Osteoblast (primary cell): ENCODE measurements around the gene CADM4. TPM values are rescaled to one million over a fixed set of nuclear protein-coding genes. Genes with fewer than 3 reads are reported as not detected.
A peak's percentile ranks its signal among the peaks of the same experiment; 100 is the strongest.

Experiments used
- DNase-seq: peaks from one replicate; pipeline ENCODE4 v3.0.0; 2011; ENCODE audit warnings: low spot score, mixed read lengths; ENCODE audit not compliant: insufficient read length; ENCODE audit errors: missing footprints
- H2AFZ ChIP-seq: 2 replicates; pipeline ENCODE4 v1.6.0; 2011; ENCODE audit warnings: mild to moderate bottlenecking, low read length
- H3K27ac ChIP-seq: 2 replicates; pipeline ENCODE4 v1.5.1; 2011; ENCODE audit warnings: mild to moderate bottlenecking, low read depth, low read length, moderate library complexity
- H3K27me3 ChIP-seq: 2 replicates; pipeline ENCODE4 v1.6.0; 2012; ENCODE audit warnings: mild to moderate bottlenecking, control low read depth, inconsistent platforms, low read length, moderate library complexity; ENCODE audit not compliant: insufficient read depth
- H3K36me3 ChIP-seq: 2 replicates; pipeline ENCODE4 v1.5.1; 2011; ENCODE audit warnings: mild to moderate bottlenecking, low read length, control low read depth, moderate library complexity; ENCODE audit not compliant: insufficient read depth
- H3K4me1 ChIP-seq: 2 replicates; pipeline ENCODE4 v1.5.1; 2011; ENCODE audit warnings: mild to moderate bottlenecking, low read length, control low read depth, moderate library complexity; ENCODE audit not compliant: insufficient read depth
- H3K4me2 ChIP-seq: 2 replicates; pipeline ENCODE4 v1.6.0; 2011; ENCODE audit warnings: mild to moderate bottlenecking, low read length; ENCODE audit not compliant: insufficient read depth
- H3K4me3 ChIP-seq: fragments of 200-600 bp; sonication (generic); 3 replicates; pipeline ENCODE4 v1.5.1; 2012; ENCODE audit warnings: mild to moderate bottlenecking, low read length, inconsistent platforms; ENCODE audit not compliant: insufficient read depth
- H3K79me2 ChIP-seq: 2 replicates; pipeline ENCODE4 v1.6.0; 2012; ENCODE audit warnings: mild to moderate bottlenecking, low read length, control low read depth, inconsistent platforms; ENCODE audit not compliant: insufficient read depth
- H3K9me3 ChIP-seq: 2 replicates; pipeline ENCODE4 v1.5.1; 2011; ENCODE audit warnings: low read depth, low read length, control low read depth
- H4K20me1 ChIP-seq: 2 replicates; pipeline ENCODE4 v1.6.0; 2012; ENCODE audit warnings: mild to moderate bottlenecking, low read length, control low read depth; ENCODE audit not compliant: insufficient read depth
- total RNA-seq: library from RNA; depleted of rRNA; stranded (reverse); fragments of >200 nt; gene quantifications from 2 replicates; pipeline ENCODE4 v1.2.3, GENCODE V29; 2012
- TF ChIP-seq, protein P1 (sequence below): IDR thresholded peaks from 2 replicates; pipeline ENCODE4 v1.5.1; 2011; ENCODE audit warnings: mild to moderate bottlenecking, low read depth, low read length, moderate library complexity; ENCODE audit errors: extremely low read depth

The CADM4 gene
- total RNA-seq, 1 donor = 1.4 TPM

DNA sequence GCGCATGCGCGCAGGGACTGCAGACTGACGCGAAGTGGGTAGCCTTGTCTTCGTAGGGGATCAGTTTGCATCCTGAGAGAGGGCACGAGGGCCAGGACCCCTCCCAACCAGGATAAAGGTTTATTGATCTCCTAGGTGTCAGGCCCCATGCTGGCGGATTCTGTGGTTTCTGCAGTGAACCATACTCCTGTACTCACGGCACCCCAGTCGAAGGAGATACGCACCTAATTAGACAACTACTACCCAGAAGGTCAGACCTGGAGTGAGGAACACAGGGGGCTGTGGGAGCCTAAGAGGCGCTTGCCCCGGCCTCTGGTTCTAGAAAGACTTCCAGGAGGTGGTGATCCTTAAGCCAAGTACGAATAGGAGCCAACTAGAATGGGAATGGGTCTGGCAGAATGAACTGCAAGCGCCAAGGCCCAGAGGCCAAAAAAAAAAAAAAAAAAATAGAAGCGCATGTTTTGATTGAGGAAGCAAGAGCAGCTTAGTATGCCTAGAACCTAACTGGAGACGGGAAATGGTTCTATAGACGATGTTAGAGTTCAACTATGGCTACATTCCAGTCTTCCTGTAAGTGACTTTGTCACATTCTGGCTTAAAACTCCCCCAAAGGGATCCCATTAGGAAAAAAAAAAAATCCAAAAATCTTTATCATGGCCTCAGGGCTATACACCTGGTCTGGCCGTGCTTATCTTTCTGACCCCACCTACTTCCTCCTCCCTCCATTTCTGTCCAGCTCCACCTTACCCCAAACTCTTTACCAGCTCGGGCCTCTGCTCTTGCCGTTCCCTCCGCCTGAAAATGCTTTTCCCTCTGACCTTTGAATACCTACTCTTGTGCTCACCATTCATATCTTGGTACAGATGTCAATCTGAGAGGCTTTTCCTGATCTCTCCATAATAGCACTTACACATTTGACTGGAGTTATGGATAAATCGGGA, 19.3 kb downstream of the CADM4 start:
- H3K27ac ChIP-seq = peak overlapping the region; percentile 92

DNA sequence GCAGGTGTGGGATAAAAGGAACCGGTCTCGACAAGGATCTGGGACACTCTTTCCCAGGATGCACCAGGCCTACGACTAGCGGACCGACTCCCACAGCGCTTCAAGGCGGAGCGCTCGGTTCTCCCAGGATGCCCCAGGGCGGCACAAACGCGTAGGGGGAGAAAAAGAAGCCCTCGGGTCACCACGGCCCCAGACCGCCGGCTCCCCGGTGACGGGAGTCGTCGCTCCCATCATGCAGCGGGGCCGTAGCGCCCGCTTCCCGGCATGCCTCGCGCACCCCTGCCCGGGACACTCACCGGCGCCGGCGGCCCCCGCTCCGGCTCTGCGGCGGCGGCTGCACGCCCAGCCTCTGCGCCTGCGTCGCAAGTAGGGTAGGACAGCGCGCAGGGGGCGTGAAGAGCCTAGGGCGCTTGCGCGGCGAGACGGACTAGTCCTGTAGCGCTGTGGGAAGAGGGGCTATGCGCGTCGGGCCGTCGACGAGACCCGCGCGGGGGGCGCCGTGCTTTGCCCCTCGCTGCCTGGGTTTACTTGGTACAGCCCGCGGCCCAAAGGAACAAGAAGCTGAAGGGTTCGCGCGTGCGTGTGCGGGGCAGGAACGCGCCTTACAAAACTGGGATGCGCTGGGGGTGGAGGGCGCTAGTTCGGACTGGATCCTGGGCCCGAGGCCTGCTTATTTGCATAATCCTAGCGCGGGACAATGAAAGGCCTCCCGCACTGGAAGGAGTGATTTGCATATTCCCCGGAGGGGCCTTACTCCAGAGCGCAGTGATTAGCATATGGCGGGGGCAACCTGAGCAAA, 20.2 kb downstream of the CADM4 start, which contains the start of gene ZNF428:
Gene ZNF428 (minus strand): TSS at position 368 of the 799 bp plus-strand sequence. CDS start 5,325 bp downstream, outside the sequence.
- peak; percentile 100 for DNase-seq
- Histone ChIP-seq H3K4me2 (peak within 1 kb of the TSS; percentile 99), H3K79me2 (peaks cover 41% of the 10 kb centered on the region), H3K9me3 (no peaks in the 10 kb centered on the region), H3K4me3 (peak within 1 kb of the TSS; percentile 90), H3K36me3 (no peaks in the 10 kb centered on the region), H3K4me1 (peaks cover 12% of the 10 kb centered on the region), H3K27me3 (no peaks in the 10 kb centered on the region), H4K20me1 (no peaks in the 10 kb centered on the region), H3K27ac (peak within 1 kb of the TSS; percentile 92), H2AFZ (peak within 1 kb of the TSS; percentile 99)
- TF ChIP-seq, protein P1, sequence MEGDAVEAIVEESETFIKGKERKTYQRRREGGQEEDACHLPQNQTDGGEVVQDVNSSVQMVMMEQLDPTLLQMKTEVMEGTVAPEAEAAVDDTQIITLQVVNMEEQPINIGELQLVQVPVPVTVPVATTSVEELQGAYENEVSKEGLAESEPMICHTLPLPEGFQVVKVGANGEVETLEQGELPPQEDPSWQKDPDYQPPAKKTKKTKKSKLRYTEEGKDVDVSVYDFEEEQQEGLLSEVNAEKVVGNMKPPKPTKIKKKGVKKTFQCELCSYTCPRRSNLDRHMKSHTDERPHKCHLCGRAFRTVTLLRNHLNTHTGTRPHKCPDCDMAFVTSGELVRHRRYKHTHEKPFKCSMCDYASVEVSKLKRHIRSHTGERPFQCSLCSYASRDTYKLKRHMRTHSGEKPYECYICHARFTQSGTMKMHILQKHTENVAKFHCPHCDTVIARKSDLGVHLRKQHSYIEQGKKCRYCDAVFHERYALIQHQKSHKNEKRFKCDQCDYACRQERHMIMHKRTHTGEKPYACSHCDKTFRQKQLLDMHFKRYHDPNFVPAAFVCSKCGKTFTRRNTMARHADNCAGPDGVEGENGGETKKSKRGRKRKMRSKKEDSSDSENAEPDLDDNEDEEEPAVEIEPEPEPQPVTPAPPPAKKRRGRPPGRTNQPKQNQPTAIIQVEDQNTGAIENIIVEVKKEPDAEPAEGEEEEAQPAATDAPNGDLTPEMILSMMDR = no peak

More for the DNA sequence above, 19.3 kb downstream of the CADM4 start:
- Histone ChIP-seq H3K4me2 (peak overlapping the region; percentile 99), H3K4me3 (peak overlapping the region; percentile 90), H3K36me3 (no peaks in the 10 kb centered on the region), H4K20me1 (no peaks in the 10 kb centered on the region), H3K79me2 (peaks cover 32% of the 10 kb centered on the region), H3K27me3 (no peaks in the 10 kb centered on the region), H3K4me1 (peaks cover 12% of the 10 kb centered on the region), H3K9me3 (no peaks in the 10 kb centered on the region), H2AFZ (peak overlapping the region; percentile 99)
- TF ChIP-seq, protein P1 = no peak
- DNase-seq = peak; percentile 29

DNA sequence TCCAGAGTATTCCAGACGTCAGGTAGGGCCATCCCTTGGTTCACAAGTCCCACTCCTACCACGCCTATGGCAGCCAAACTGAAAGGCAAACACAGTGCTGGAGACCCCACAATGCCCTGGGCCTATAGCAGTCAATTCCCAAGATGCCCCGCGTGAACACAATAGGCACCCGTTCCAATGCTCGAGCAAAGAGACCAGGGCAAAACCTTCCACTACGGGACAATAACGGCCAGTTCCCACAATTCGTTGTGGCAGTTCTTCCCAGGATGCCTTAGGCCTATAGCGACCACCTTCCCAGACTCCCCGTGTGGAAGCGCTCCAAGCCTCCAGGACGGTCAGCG, 20.8 kb downstream of the CADM4 start:
- H3K79me2 ChIP-seq = peaks cover 47% of the 10 kb centered on the region
- H3K27me3 ChIP-seq = no peaks in the 10 kb centered on the region
- peak overlapping the region; percentile 99 for H2AFZ ChIP-seq
- no peaks in the 10 kb centered on the region for H4K20me1 ChIP-seq
- peak overlapping the region; percentile 99 for H3K4me2 ChIP-seq
- peaks cover 3% of the 10 kb centered on the region for H3K36me3 ChIP-seq
- TF ChIP-seq, protein P1 = no peak
- H3K4me3 ChIP-seq = peak overlapping the region; percentile 90
- H3K27ac ChIP-seq = peak overlapping the region; percentile 92
- peaks cover 12% of the 10 kb centered on the region for H3K4me1 ChIP-seq
- no peaks in the 10 kb centered on the region for H3K9me3 ChIP-seq
- DNase-seq = peak; percentile 92

DNA sequence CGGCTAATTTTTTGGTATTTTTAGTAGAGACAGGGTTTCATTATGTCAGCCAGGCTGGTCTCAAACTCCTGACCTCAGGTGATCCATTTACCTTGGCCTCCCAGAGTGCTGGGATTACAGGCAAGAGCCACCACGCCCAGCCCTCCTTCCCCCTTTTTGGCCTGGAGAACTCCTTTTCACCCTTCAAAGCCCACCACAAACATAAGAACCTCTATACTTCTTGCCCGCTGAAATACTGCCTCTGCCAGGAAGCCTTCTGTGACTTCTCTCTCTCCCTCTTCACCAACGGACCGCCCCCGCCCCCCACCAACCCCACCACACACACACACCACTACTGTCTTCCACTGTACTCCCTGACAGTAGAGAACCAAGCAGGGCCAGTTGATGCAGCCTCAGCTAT, 22.7 kb downstream of the CADM4 start:
- H3K4me2 ChIP-seq = no peak overlapping the region
- H3K79me2 ChIP-seq = peaks cover 55% of the 10 kb centered on the region
- DNase-seq = no peak

More for the DNA sequence above, 22.7 kb downstream of the CADM4 start:
- TF ChIP-seq, protein P1 = no peak
- H4K20me1 ChIP-seq = no peaks in the 10 kb centered on the region
- no peak overlapping the region for H3K27ac ChIP-seq
- no peak overlapping the region for H2AFZ ChIP-seq
- H3K4me3 ChIP-seq = no peak overlapping the region
- H3K9me3 ChIP-seq = no peaks in the 10 kb centered on the region
- peaks cover 14% of the 10 kb centered on the region for H3K36me3 ChIP-seq
- H3K27me3 ChIP-seq = no peaks in the 10 kb centered on the region
- peaks cover 12% of the 10 kb centered on the region for H3K4me1 ChIP-seq
